Tibial artery (tissue), 4 donors: Measurements from ENCODE around the gene PREB.

Experiments
- DNase-seq, 2 donors: peaks; one replicate each; pipeline ENCODE4 v3.0.0-alpha.2; 2019
- H3K27ac ChIP-seq, 2 donors: fragments of 200-600 bp; sonication (generic) in 1 of 2; 1 replicate in 1 of 2; 2 replicates in 1 of 2; pipeline ENCODE4 v1.5.1; 2018 to 2019; ENCODE audit warnings: mild to moderate bottlenecking in 1 of 2
- H3K27me3 ChIP-seq, 2 donors: fragments of 200-600 bp; sonication (generic) in 1 of 2; one replicate each; pipeline versions ENCODE4 v1.5.1 to v1.6.0; 2016 to 2019
- H3K36me3 ChIP-seq, 3 donors: fragments of 200-600 bp; sonication (generic) in 2 of 3; one replicate each; pipeline ENCODE4 v1.5.1; 2016 to 2019; ENCODE audit warnings: mild to moderate bottlenecking in 2 of 3
- H3K4me1 ChIP-seq, 4 donors: fragments of 200-600 bp; sonication (generic) in 2 of 4; 1 replicate in 3 of 4; 2 replicates in 1 of 4; pipeline ENCODE4 v1.5.1; 2016 to 2019
- H3K4me3 ChIP-seq, 2 donors: fragments of 200-600 bp; sonication (generic) in 1 of 2; 1 replicate in 1 of 2; 2 replicates in 1 of 2; pipeline ENCODE4 v1.5.1; 2018 to 2019; ENCODE audit warnings: mild to moderate bottlenecking in 2 of 2
- H3K9me3 ChIP-seq, 3 donors: fragments of 200-600 bp; sonication (generic) in 1 of 3; one replicate each; pipeline ENCODE4 v1.5.1; 2016 to 2019
- CTCF ChIP-seq, 2 experiments: fragments of 200-600 bp in 1 of 2; fragments of 450-650 bp in 1 of 2; IDR thresholded peaks; one replicate each; pipeline ENCODE4 v1.5.1; 2017 to 2019; ENCODE audit warnings: antibody characterized with exemption in 2 of 2, mild to moderate bottlenecking in 1 of 2, moderate library complexity in 1 of 2
- intact Hi-C: fragments of 100-400 bp; cut with DNase I; formaldehyde crosslinking; loops from one replicate; pipeline ENCODE4 v1.15.0; 2023; ENCODE audit warnings: low total_unique reads

The PREB gene

GRCh38 chr2:27150639-27151230 lies 16.3 kb upstream of the PREB start:
- TF ChIP-seq CTCF (IDR thresholded peaks at IDR 0.05), result no peak
- no peak overlapping the region for H3K27ac ChIP-seq
- H3K27me3 ChIP-seq, result peaks cover 0 to 26% of the 10 kb centered on the region in 2 donors
- no peak for DNase-seq
- intact Hi-C loops, result no loop called here
- H3K9me3 ChIP-seq, result no peaks in the 10 kb centered on the region
- no peaks in the 10 kb centered on the region for H3K36me3 ChIP-seq
- H3K4me3 ChIP-seq, result no peak overlapping the region
- H3K4me1 ChIP-seq, result no peaks in the 10 kb centered on the region

- H3K4me1 ChIP-seq, result no peaks in the 10 kb centered on the region
- no peak overlapping the region for H3K27ac ChIP-seq
- intact Hi-C loops, result no loop called here
- H3K9me3 ChIP-seq, result no peaks in the 10 kb centered on the region
- DNase-seq, result no peak
- peaks cover 0 to 26% of the 10 kb centered on the region in 2 donors for H3K27me3 ChIP-seq
- no peak overlapping the region for H3K4me3 ChIP-seq
- no peaks in the 10 kb centered on the region for H3K36me3 ChIP-seq
- TF ChIP-seq CTCF (IDR thresholded peaks at IDR 0.05), result no peak
Observed at GRCh38 chr2:27149570-27150405, 15.4 kb upstream of the PREB start.

- peaks cover 0 to 26% of the 10 kb centered on the region in 2 donors for H3K27me3 ChIP-seq
- DNase-seq, result no peak
- intact Hi-C loops, result no loop called here
- TF ChIP-seq CTCF (IDR thresholded peaks at IDR 0.05), result no peak
- no peaks in the 10 kb centered on the region for H3K36me3 ChIP-seq
- no peak within 1 kb of the TSS for H3K4me3 ChIP-seq
- no peaks in the 10 kb centered on the region for H3K9me3 ChIP-seq
- H3K27ac ChIP-seq, result no peak within 1 kb of the TSS
- H3K4me1 ChIP-seq, result no peaks in the 10 kb centered on the region
Observed at GRCh38 chr2:27148801-27149439, 14.5 kb upstream of the PREB start, which contains the start of gene TCF23. TCF23 (plus strand) TSS chr2:27149004; CDS start chr2:27149134, 130 bp downstream.

- Histone ChIP-seq H3K27ac (no peak overlapping the region), H3K9me3 (no peaks in the 10 kb centered on the region), H3K4me1 (no peaks in the 10 kb centered on the region), H3K36me3 (no peaks in the 10 kb centered on the region), H3K4me3 (no peak overlapping the region), H3K27me3 (peaks cover 0 to 26% of the 10 kb centered on the region in 2 donors)
- no peak for DNase-seq
- intact Hi-C loops, result no loop called here
- TF ChIP-seq CTCF (IDR thresholded peaks at IDR 0.05), result no peak
Observed at GRCh38 chr2:27147935-27148334, 13.5 kb upstream of the PREB start.

GRCh38 chr2:27145682-27146081 lies 11.2 kb upstream of the PREB start:
- no peaks in the 10 kb centered on the region for H3K4me1 ChIP-seq
- peaks cover 0 to 25% of the 10 kb centered on the region in 2 donors for H3K27me3 ChIP-seq
- TF ChIP-seq CTCF (IDR thresholded peaks at IDR 0.05), result no peak
- H3K9me3 ChIP-seq, result no peaks in the 10 kb centered on the region
- H3K36me3 ChIP-seq, result no peaks in the 10 kb centered on the region
- intact Hi-C loops, result no loop called here
- no peak for DNase-seq
- H3K4me3 ChIP-seq, result no peak overlapping the region
- no peak overlapping the region for H3K27ac ChIP-seq
